Measurements from ENCODE around the gene LAMB1.
"Not testable (repeated sequence)": the region's sequence is repeated elsewhere in the genome, so short reads cannot be mapped to it uniquely, and the experiment has no call there.

LAMB1 gene

GRCh38 chr7:108002726-108003598, at the start of gene LAMB1:
TSS of gene LAMB1 (minus strand) at chr7:108003161. CDS start at chr7:108002885, 276 bp downstream.
- no peak for DNase-seq

- no peak for DNase-seq
Observed at GRCh38 chr7:108051454-108051853, 48.5 kb upstream of the LAMB1 start.

GRCh38 chr7:108049962-108050361, 47.0 kb upstream of the LAMB1 start:
- no peak for DNase-seq

GRCh38 chr7:108048422-108048821, 45.5 kb upstream of the LAMB1 start:
- DNase-seq = no peak

- no peak for DNase-seq
Observed at GRCh38 chr7:108046952-108047506, 44.1 kb upstream of the LAMB1 start.

- no peak for DNase-seq
Observed at GRCh38 chr7:108045669-108046068, 42.7 kb upstream of the LAMB1 start.

GRCh38 chr7:108045154-108045553, 42.2 kb upstream of the LAMB1 start:
- no peak for DNase-seq

GRCh38 chr7:108044345-108044744, 41.4 kb upstream of the LAMB1 start:
- DNase-seq = no peak

GRCh38 chr7:108038986-108039385, 36.0 kb upstream of the LAMB1 start:
- no peak for DNase-seq

- DNase-seq = no peak
Observed at GRCh38 chr7:108037741-108038140, 34.8 kb upstream of the LAMB1 start.

GRCh38 chr7:108037140-108037539, 34.2 kb upstream of the LAMB1 start:
- DNase-seq = no peak

GRCh38 chr7:108034586-108034985, 31.6 kb upstream of the LAMB1 start:
- no peak for DNase-seq

- DNase-seq = no peak
Observed at GRCh38 chr7:108033776-108034497, 31.0 kb upstream of the LAMB1 start.

- DNase-seq = not testable (repeated sequence)
Observed at GRCh38 chr7:108033309-108033708, 30.3 kb upstream of the LAMB1 start.

GRCh38 chr7:108030516-108030915, 27.6 kb upstream of the LAMB1 start:
- no peak for DNase-seq

- DNase-seq = no peak
Observed at GRCh38 chr7:108029034-108029433, 26.1 kb upstream of the LAMB1 start.

- DNase-seq = no peak
Observed at GRCh38 chr7:108028111-108028510, 25.1 kb upstream of the LAMB1 start.

- DNase-seq = no peak
Observed at GRCh38 chr7:108027239-108027638, 24.3 kb upstream of the LAMB1 start.

- DNase-seq = no peak
Observed at GRCh38 chr7:108026647-108027046, 23.7 kb upstream of the LAMB1 start.

- DNase-seq = no peak
Observed at GRCh38 chr7:108026116-108026515, 23.2 kb upstream of the LAMB1 start.

GRCh38 chr7:108024538-108024937, 21.6 kb upstream of the LAMB1 start:
- DNase-seq = no peak

GRCh38 chr7:108020585-108020984, 17.6 kb upstream of the LAMB1 start:
- no peak for DNase-seq

GRCh38 chr7:108018668-108019067, 15.7 kb upstream of the LAMB1 start:
- DNase-seq = no peak

GRCh38 chr7:108017776-108018151, 14.8 kb upstream of the LAMB1 start:
- DNase-seq = no peak

All from stimulated activated naive CD4-positive, alpha-beta T cell treated with Interleukin-2 at 50 U/mL for 16 hours (primary cell).